Neural progenitor cell (in vitro differentiated cells): ENCODE measurements around the gene SNTG2. TPM values are rescaled to one million over a fixed set of nuclear protein-coding genes. Genes with fewer than 3 reads are reported as not detected.
A peak's percentile ranks its signal among the peaks of the same experiment; 100 is the strongest.

ENCODE experiments used
- DNase-seq: peaks from one replicate; pipeline ENCODE4 v3.0.0-alpha.2; 2016; ENCODE audit warnings: low spot score
- H2AFZ ChIP-seq: fragments of 200-600 bp; sonication (generic); replicated peaks from 2 replicates; pipeline ENCODE4 v1.6.1; 2016; ENCODE audit warnings: antibody characterized with exemption
- H3F3A ChIP-seq: fragments of 200-600 bp; sonication (generic); 2 replicates; pipeline ENCODE4 v1.6.1; 2016; ENCODE audit warnings: antibody characterized with exemption, low read depth
- H3K27ac ChIP-seq: fragments of 200-600 bp; sonication (generic); 2 replicates; pipeline ENCODE4 v1.5.1; 2016; ENCODE audit warnings: mild to moderate bottlenecking
- H3K27me3 ChIP-seq: fragments of 200-600 bp; sonication (generic); 2 replicates; pipeline ENCODE4 v1.6.1; 2016; ENCODE audit warnings: mild to moderate bottlenecking, moderate library complexity
- H3K36me3 ChIP-seq: fragments of 200-600 bp; sonication (generic); 2 replicates; pipeline ENCODE4 v1.5.1; 2016
- H3K4me1 ChIP-seq: fragments of 200-600 bp; sonication (generic); 2 replicates; pipeline ENCODE4 v1.6.1; 2016; ENCODE audit warnings: mixed run types
- H3K4me2 ChIP-seq: fragments of 200-600 bp; sonication (generic); 2 replicates; pipeline ENCODE4 v1.6.1; 2016
- H3K4me3 ChIP-seq: fragments of 200-600 bp; sonication (generic); 2 replicates; pipeline ENCODE4 v1.5.1; 2016
- H3K79me2 ChIP-seq: fragments of 200-600 bp; sonication (generic); 2 replicates; pipeline ENCODE4 v1.6.1; 2016; ENCODE audit warnings: low read depth
- H3K9ac ChIP-seq: fragments of 200-600 bp; sonication (generic); 2 replicates; pipeline ENCODE4 v1.6.1; 2016
- H3K9me3 ChIP-seq: fragments of 200-600 bp; sonication (generic); 2 replicates; pipeline ENCODE4 v1.5.1; 2016; ENCODE audit warnings: low read depth
- H4K20me1 ChIP-seq: fragments of 200-600 bp; sonication (generic); 2 replicates; pipeline ENCODE4 v1.6.1; 2016; ENCODE audit warnings: low read depth
- H3K27ac Mint-ChIP-seq: 3 replicates; pipeline ENCODE4 v1.8.0; 2021; ENCODE audit warnings: mixed read lengths
- H3K27me3 Mint-ChIP-seq: 2 replicates; pipeline ENCODE4 v1.8.0; 2022; ENCODE audit warnings: low read depth, mild to moderate bottlenecking, inconsistent platforms, moderate library complexity, mixed read lengths; ENCODE audit not compliant: insufficient read depth
- H3K36me3 Mint-ChIP-seq: 3 replicates; pipeline ENCODE4 v1.8.0; 2021; ENCODE audit warnings: mixed read lengths
- H3K4me1 Mint-ChIP-seq: 3 replicates; pipeline ENCODE4 v1.8.0; 2021; ENCODE audit warnings: mixed read lengths
- H3K4me3 Mint-ChIP-seq: 3 replicates; pipeline ENCODE4 v1.8.0; 2021; ENCODE audit warnings: mild to moderate bottlenecking, moderate library complexity, mixed read lengths
- H3K9me3 Mint-ChIP-seq: 3 replicates; pipeline ENCODE4 v1.8.0; 2020; ENCODE audit warnings: mixed read lengths
- CTCF ChIP-seq: fragments of 200-600 bp; sonication (generic); IDR thresholded peaks from 2 replicates; pipeline ENCODE4 v1.5.1; 2017; ENCODE audit warnings: antibody characterized with exemption, mild to moderate bottlenecking
- EZH2 ChIP-seq: fragments of 200-600 bp; sonication (generic); IDR thresholded peaks from 2 replicates; pipeline ENCODE4 v1.6.1; 2017; ENCODE audit warnings: antibody characterized with exemption, mild to moderate bottlenecking, moderate library complexity
- EZH2phosphoT487 ChIP-seq: fragments of 200-600 bp; sonication (generic); IDR thresholded peaks from 2 replicates; pipeline ENCODE4 v1.6.1; 2017; ENCODE audit warnings: antibody characterized with exemption
- total RNA-seq: library from RNA; depleted of rRNA; stranded (reverse); fragments of >200 nt; gene quantifications from 2 replicates; pipeline ENCODE4 v1.2.3, GENCODE V29; 2015; ENCODE audit warnings: low replicate concordance

The SNTG2 gene
- total RNA-seq, 1 donor from 2014 or later: 1.1 TPM

- Histone ChIP-seq H3K4me2 (no peak overlapping the region), H3K36me3 (no peaks in the 10 kb centered on the region), H3K27me3 (no peaks in the 10 kb centered on the region), H4K20me1 (no peaks in the 10 kb centered on the region), H3K27ac (no peak overlapping the region), H3K9me3 (peaks cover 8% of the 10 kb centered on the region), H3F3A (no peaks in the 10 kb centered on the region), H2AFZ (peak overlapping the region; percentile 1), H3K9ac (no peak overlapping the region), H3K4me3 (no peak overlapping the region), H3K4me1 (no peaks in the 10 kb centered on the region), H3K79me2 (no peaks in the 10 kb centered on the region)
- no peak for TF ChIP-seq EZH2
- no peak for TF ChIP-seq EZH2phosphoT487
- no peak for TF ChIP-seq CTCF
- Mint-ChIP-seq H3K4me3 (no peak overlapping the region), H3K9me3 (no peaks in the 10 kb centered on the region), H3K27ac (no peak overlapping the region), H3K4me1 (peaks cover 9% of the 10 kb centered on the region), H3K36me3 (no peaks in the 10 kb centered on the region), H3K27me3 (peaks cover 5% of the 10 kb centered on the region)
- no peak for DNase-seq
Observed at GRCh38 chr2:904246-905024, 46.2 kb upstream of the SNTG2 start.

- Histone ChIP-seq H3K36me3 (no peaks in the 10 kb centered on the region), H3K4me2 (no peak overlapping the region), H3K27ac (no peak overlapping the region), H3K9ac (no peak overlapping the region), H3F3A (no peaks in the 10 kb centered on the region), H4K20me1 (no peaks in the 10 kb centered on the region), H2AFZ (no peak overlapping the region), H3K79me2 (no peaks in the 10 kb centered on the region), H3K9me3 (no peaks in the 10 kb centered on the region), H3K4me3 (no peak overlapping the region), H3K4me1 (no peaks in the 10 kb centered on the region), H3K27me3 (no peaks in the 10 kb centered on the region)
- no peak for DNase-seq
- TF ChIP-seq EZH2 (no peak), EZH2phosphoT487 (no peak), CTCF (no peak)
- Mint-ChIP-seq H3K9me3 (no peaks in the 10 kb centered on the region), H3K4me3 (no peak overlapping the region), H3K36me3 (no peaks in the 10 kb centered on the region), H3K4me1 (peaks cover 9% of the 10 kb centered on the region), H3K27me3 (peaks cover 5% of the 10 kb centered on the region), H3K27ac (peak overlapping the region; percentile 23)
Observed at GRCh38 chr2:905091-905832, 45.4 kb upstream of the SNTG2 start.

- peaks cover 6% of the 10 kb centered on the region for H3K27me3 Mint-ChIP-seq
- no peaks in the 10 kb centered on the region for H3F3A ChIP-seq
- H3K4me3 ChIP-seq: no peak overlapping the region
- TF ChIP-seq EZH2phosphoT487 (no peak), EZH2 (no peak), CTCF (no peak)
- H3K9ac ChIP-seq: no peak overlapping the region
- no peak overlapping the region for H3K4me3 Mint-ChIP-seq
- H3K36me3 ChIP-seq: no peaks in the 10 kb centered on the region
- no peaks in the 10 kb centered on the region for H4K20me1 ChIP-seq
- no peak for DNase-seq
- no peaks in the 10 kb centered on the region for H3K9me3 ChIP-seq
- H3K9me3 Mint-ChIP-seq: no peaks in the 10 kb centered on the region
- no peaks in the 10 kb centered on the region for H3K4me1 ChIP-seq
- no peak overlapping the region for H3K27ac ChIP-seq
- H3K79me2 ChIP-seq: no peaks in the 10 kb centered on the region
- no peaks in the 10 kb centered on the region for H3K36me3 Mint-ChIP-seq
- H3K27me3 ChIP-seq: no peaks in the 10 kb centered on the region
- H3K4me2 ChIP-seq: no peak overlapping the region
- H3K27ac Mint-ChIP-seq: no peak overlapping the region
- no peak overlapping the region for H2AFZ ChIP-seq
- peaks cover 9% of the 10 kb centered on the region for H3K4me1 Mint-ChIP-seq
Observed at GRCh38 chr2:905833-906140, 44.9 kb upstream of the SNTG2 start.
